Stimulated activated naive CD8-positive, alpha-beta T cell treated with anti-CD3 and anti-CD28 coated beads, Interleukin-15, amount 100 ng/mL, for 72 hours (primary cell): ENCODE results near the gene SELENON.

Experiments
- ATAC-seq: fragments of 150-1000 bp; cut with Tn5 transposase; 2 replicates; pipeline ENCODE4 v1.10.0; 2021; ENCODE audit warnings: mild to moderate bottlenecking, moderate library complexity
- DNase-seq, 2 donors: peaks; one replicate each; pipeline ENCODE4 v3.0.0; 2021 to 2022
- H3K27ac Mint-ChIP-seq, 2 donors: one replicate each; pipeline ENCODE4 v1.8.0; 2022; ENCODE audit warnings: mild to moderate bottlenecking in 2 of 2, mixed read lengths in 2 of 2, moderate library complexity in 2 of 2
- H3K27me3 Mint-ChIP-seq: one replicate; pipeline ENCODE4 v1.8.0; 2022; ENCODE audit warnings: mixed read lengths
- H3K4me1 Mint-ChIP-seq: one replicate; pipeline ENCODE4 v1.8.0; 2022; ENCODE audit warnings: mild to moderate bottlenecking, mixed read lengths
- H3K4me3 Mint-ChIP-seq, 2 donors: one replicate each; pipeline ENCODE4 v1.8.0; 2022; ENCODE audit warnings: mild to moderate bottlenecking in 2 of 2, mixed read lengths in 2 of 2, moderate library complexity in 1 of 2
- H3K9me3 Mint-ChIP-seq, 2 donors: one replicate each; pipeline ENCODE4 v1.8.0; 2022; ENCODE audit warnings: mixed read lengths in 2 of 2

Gene SELENON

GRCh38 chr1:25799935-25800702 lies at the start of gene SELENON:
SELENON (plus strand) TSS chr1:25800193; CDS start chr1:25800231, 38 bp downstream.
- DNase-seq (no peak), ATAC-seq (peak; percentile 27)
- H3K4me1 Mint-ChIP-seq, result peaks cover 83% of the 10 kb centered on the region
- peak within 1 kb of the TSS; percentile 80 to 87 for H3K4me3 Mint-ChIP-seq
- no peaks in the 10 kb centered on the region for H3K9me3 Mint-ChIP-seq
- peak within 1 kb of the TSS; percentile 69 to 89 for H3K27ac Mint-ChIP-seq
- no peaks in the 10 kb centered on the region for H3K27me3 Mint-ChIP-seq

- Mint-ChIP-seq H3K4me3 (no peak overlapping the region), H3K27me3 (no peaks in the 10 kb centered on the region), H3K27ac (peak overlapping the region in 1 of 2 donors; percentile 36), H3K4me1 (peaks cover 61% of the 10 kb centered on the region), H3K9me3 (no peaks in the 10 kb centered on the region)
- no peak for DNase-seq
- no peak for ATAC-seq
Observed at GRCh38 chr1:25750923-25751605, 48.9 kb upstream of the SELENON start.

- ATAC-seq (peak; percentile 87), DNase-seq (peak in 1 of 2 donors; percentile 43)
- Mint-ChIP-seq H3K4me1 (peaks cover 78% of the 10 kb centered on the region), H3K9me3 (no peaks in the 10 kb centered on the region), H3K4me3 (peak overlapping the region; percentile 44 to 56), H3K27ac (peak overlapping the region; percentile 82 to 95), H3K27me3 (no peaks in the 10 kb centered on the region)
Observed at GRCh38 chr1:25754470-25755181, 45.4 kb upstream of the SELENON start.

GRCh38 chr1:25755475-25756125 lies 44.4 kb upstream of the SELENON start:
- Mint-ChIP-seq H3K4me3 (peak overlapping the region in 1 of 2 donors; percentile 46), H3K27me3 (no peaks in the 10 kb centered on the region), H3K4me1 (peaks cover 78% of the 10 kb centered on the region), H3K9me3 (no peaks in the 10 kb centered on the region), H3K27ac (no peak overlapping the region)
- DNase-seq, result no peak
- ATAC-seq, result no peak

GRCh38 chr1:25756215-25756614 lies 43.8 kb upstream of the SELENON start:
- H3K9me3 Mint-ChIP-seq, result no peaks in the 10 kb centered on the region
- no peaks in the 10 kb centered on the region for H3K27me3 Mint-ChIP-seq
- H3K4me1 Mint-ChIP-seq, result peaks cover 74% of the 10 kb centered on the region
- DNase-seq (no peak), ATAC-seq (no peak)
- peak overlapping the region in 1 of 2 donors; percentile 87 for H3K27ac Mint-ChIP-seq
- H3K4me3 Mint-ChIP-seq, result peak overlapping the region in 1 of 2 donors; percentile 46

GRCh38 chr1:25757151-25757845 lies 42.7 kb upstream of the SELENON start:
- Mint-ChIP-seq H3K27ac (no peak overlapping the region), H3K4me3 (no peak overlapping the region), H3K4me1 (peaks cover 65% of the 10 kb centered on the region), H3K27me3 (no peaks in the 10 kb centered on the region), H3K9me3 (no peaks in the 10 kb centered on the region)
- ATAC-seq (no peak), DNase-seq (no peak)

GRCh38 chr1:25757846-25758185 lies 42.2 kb upstream of the SELENON start:
- Mint-ChIP-seq H3K9me3 (no peaks in the 10 kb centered on the region), H3K4me1 (peaks cover 60% of the 10 kb centered on the region), H3K4me3 (no peak overlapping the region), H3K27ac (no peak overlapping the region), H3K27me3 (no peaks in the 10 kb centered on the region)
- ATAC-seq (no peak), DNase-seq (no peak)

GRCh38 chr1:25758466-25759070 lies 41.4 kb upstream of the SELENON start:
- no peaks in the 10 kb centered on the region for H3K9me3 Mint-ChIP-seq
- no peaks in the 10 kb centered on the region for H3K27me3 Mint-ChIP-seq
- DNase-seq, result no peak
- ATAC-seq, result no peak
- no peak overlapping the region for H3K4me3 Mint-ChIP-seq
- H3K27ac Mint-ChIP-seq, result no peak overlapping the region
- H3K4me1 Mint-ChIP-seq, result peaks cover 52% of the 10 kb centered on the region

- no peak overlapping the region for H3K27ac Mint-ChIP-seq
- no peaks in the 10 kb centered on the region for H3K27me3 Mint-ChIP-seq
- no peak for ATAC-seq
- no peaks in the 10 kb centered on the region for H3K9me3 Mint-ChIP-seq
- DNase-seq, result no peak
- peaks cover 40% of the 10 kb centered on the region for H3K4me1 Mint-ChIP-seq
- no peak overlapping the region for H3K4me3 Mint-ChIP-seq
Observed at GRCh38 chr1:25760122-25760719, 39.8 kb upstream of the SELENON start.

- ATAC-seq, result no peak
- no peak overlapping the region for H3K27ac Mint-ChIP-seq
Observed at GRCh38 chr1:25760871-25761270, 39.1 kb upstream of the SELENON start.

GRCh38 chr1:25763493-25763892 lies 36.5 kb upstream of the SELENON start:
- no peaks in the 10 kb centered on the region for H3K9me3 Mint-ChIP-seq
- peaks cover 49% of the 10 kb centered on the region for H3K4me1 Mint-ChIP-seq
- no peak for ATAC-seq
- no peak for DNase-seq
- H3K4me3 Mint-ChIP-seq, result no peak overlapping the region
- no peaks in the 10 kb centered on the region for H3K27me3 Mint-ChIP-seq
- no peak overlapping the region for H3K27ac Mint-ChIP-seq

More at GRCh38 chr1:25760871-25761270, 39.1 kb upstream of the SELENON start:
- H3K4me3 Mint-ChIP-seq, result no peak overlapping the region
- no peaks in the 10 kb centered on the region for H3K27me3 Mint-ChIP-seq
- H3K9me3 Mint-ChIP-seq, result no peaks in the 10 kb centered on the region
- no peak for DNase-seq
- H3K4me1 Mint-ChIP-seq, result peaks cover 40% of the 10 kb centered on the region

GRCh38 chr1:25765136-25765922 lies 34.7 kb upstream of the SELENON start:
- H3K4me3 Mint-ChIP-seq, result peak overlapping the region; percentile 6 to 60
- no peaks in the 10 kb centered on the region for H3K27me3 Mint-ChIP-seq
- H3K27ac Mint-ChIP-seq, result peak overlapping the region; percentile 30 to 68
- ATAC-seq, result peak; percentile 64
- DNase-seq, result peak in 1 of 2 donors; percentile 22
- H3K9me3 Mint-ChIP-seq, result no peaks in the 10 kb centered on the region
- H3K4me1 Mint-ChIP-seq, result peaks cover 56% of the 10 kb centered on the region

- ATAC-seq, result peak; percentile 16
Observed at GRCh38 chr1:25765923-25766589, 33.9 kb upstream of the SELENON start.

More at GRCh38 chr1:25765923-25766589, 33.9 kb upstream of the SELENON start:
- Mint-ChIP-seq H3K4me1 (peaks cover 63% of the 10 kb centered on the region), H3K27ac (peak overlapping the region; percentile 30 to 68), H3K9me3 (no peaks in the 10 kb centered on the region), H3K4me3 (peak overlapping the region; percentile 9 to 60), H3K27me3 (no peaks in the 10 kb centered on the region)
- no peak for DNase-seq
